GM21381 (cell line): ENCODE measurements around the gene RPL13A.

Source experiments
- ATAC-seq: cut with Tn5 transposase; IDR thresholded peaks from one replicate; pipeline ENCODE4 v1.9.1; 2021; ENCODE audit warnings: mild to moderate bottlenecking, moderate library complexity; ENCODE audit not compliant: unreplicated experiment

RPL13A gene

DNA sequence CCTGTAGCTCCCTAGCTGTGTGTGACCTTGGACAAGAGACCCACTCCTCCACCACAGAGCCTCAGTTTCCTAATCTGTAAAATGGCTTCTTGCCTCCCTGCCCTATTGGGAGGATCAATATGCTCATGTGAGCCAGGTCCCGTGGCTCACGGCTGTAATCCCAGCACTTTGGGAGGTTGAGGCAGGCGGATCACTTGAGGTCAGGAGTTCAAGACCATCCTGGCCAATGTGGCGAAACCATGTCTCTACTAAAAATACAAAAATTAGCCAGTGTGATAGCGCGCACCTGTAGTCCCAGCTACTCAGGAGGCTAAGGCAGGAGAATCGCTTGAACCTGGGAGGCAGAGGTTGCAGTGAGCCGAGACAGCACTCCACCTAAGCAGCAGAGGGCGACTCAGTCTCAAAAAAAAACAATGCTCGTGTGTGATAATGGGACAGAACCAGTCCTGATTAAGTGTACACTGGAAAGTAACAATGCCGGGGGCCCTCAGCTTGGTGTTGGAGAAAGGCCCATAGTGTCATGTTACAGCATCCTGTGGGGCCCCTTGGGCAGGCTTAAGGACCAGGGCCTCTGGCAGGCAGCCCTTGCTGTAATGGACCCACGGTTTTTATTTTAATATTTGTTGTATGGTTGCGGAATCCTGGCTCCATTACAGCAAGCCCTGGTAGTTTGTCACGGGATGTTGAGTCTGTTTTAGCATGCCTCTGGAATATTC is 15.6 kb downstream of the RPL13A start:
- ATAC-seq = no peak

DNA sequence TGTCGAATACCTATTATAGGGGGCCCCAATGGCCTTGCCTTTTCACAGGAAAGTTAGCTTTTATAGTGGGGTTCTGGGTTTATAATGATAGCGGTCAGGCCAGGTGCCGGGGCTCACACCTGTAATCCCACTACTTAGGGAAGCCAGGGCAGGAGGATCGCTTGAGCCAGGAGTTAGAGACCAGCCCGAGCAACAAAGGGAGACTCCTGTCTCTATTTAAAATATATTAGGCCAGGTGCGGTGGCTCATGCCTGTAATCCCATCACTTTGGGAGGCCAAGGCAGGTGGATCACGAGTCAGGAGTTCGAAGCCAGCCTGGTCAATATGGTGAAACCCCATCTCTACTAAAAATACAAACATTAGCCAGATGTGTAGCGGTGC is 16.2 kb downstream of the RPL13A start:
- no peak for ATAC-seq

DNA sequence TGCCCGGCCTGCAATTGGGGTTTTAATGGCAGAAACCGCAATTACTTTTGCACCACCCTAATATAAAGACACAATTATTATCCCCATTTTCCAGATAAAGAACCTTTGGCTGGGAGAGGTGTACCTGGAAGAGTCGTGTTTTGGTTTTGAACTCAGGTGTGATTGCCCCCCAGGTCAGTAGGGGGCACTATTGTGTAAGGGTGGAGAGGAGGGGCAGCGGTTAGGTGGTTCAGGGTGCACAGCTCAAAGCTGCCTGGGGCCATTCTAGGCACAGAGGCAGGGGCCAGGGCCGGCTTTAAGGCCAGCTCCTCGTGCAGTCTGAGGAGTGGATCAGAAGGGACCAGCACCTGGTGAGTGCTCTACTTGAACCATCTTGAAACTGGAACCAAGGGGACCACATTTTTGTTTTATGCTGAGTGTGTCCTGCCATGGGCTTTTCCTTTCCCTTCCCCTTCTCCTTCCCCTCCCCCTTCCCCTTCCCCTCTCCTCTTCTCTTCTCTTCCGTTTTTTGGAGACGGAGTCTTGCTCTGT is 19.2 kb downstream of the RPL13A start:
- no peak for ATAC-seq

DNA sequence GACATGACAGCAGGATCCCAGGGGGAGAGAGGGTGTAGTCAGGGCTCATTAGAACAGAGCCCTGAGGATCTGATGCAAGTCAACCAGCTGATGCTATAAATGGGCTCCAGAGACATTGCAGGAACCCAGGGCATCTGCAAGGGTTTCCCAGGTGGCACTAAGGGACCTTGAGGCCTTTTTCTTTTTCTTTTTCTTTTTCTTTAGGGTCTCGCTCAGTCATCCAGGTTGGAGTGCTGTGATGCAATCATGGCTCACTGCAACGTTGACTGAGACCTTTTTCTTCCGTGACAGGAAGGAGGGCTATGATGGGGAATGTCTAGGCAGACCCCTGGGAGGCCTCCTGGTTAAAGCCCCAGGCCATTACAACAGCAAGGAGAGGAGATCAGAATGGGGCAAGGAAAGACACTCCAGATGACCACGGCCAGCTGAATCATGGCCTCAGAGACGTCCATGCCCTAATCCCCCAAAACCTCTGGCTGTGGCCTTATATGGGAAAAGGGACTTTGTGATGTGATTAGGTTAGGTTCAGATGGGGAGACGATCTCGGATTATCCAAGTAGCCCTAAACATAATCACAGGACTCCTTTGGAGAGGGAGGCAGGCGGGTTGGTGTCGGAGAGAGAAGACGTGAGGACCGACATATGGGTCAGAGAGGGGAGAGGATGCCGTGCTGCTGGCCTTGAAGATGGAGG is 20.5 kb downstream of the RPL13A start:
- ATAC-seq = no peak

DNA sequence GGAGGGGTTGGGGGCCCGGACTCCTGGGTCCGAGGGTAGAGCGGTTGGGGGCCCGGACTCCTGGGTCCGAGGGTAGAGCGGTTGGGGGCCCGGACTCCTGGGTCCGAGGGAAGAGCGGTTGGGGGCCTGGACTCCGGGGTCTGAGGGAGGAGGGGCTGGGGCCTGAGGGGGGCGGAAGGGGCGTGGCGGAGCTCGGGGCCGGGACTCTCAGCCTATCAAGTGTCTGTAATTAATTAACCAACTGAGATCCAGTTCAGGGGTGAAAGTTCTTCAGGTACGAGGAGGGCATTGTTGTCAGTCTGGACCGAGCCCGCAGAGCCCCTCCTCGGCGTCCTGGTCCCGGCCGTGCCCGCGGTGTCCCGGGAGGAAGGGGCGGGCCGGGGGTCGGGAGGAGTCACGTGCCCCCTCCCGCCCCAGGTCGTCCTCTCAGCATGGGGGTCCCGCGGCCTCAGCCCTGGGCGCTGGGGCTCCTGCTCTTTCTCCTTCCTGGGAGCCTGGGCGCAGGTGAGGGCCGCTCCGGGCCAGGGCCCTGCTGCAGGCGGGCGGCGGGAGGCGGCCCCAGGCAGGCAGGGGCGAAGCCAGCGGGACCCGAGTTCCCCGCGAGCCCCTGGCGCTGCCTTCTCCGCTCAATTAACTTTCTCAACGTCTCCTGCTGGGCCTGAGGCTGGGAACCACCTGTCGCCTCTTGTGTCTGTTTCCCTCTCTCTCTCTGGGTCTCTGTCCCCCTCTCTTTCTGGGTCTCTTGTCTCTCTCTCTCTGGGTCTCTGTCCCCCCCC is 25.8 kb downstream of the RPL13A start:
- ATAC-seq = no peak

DNA sequence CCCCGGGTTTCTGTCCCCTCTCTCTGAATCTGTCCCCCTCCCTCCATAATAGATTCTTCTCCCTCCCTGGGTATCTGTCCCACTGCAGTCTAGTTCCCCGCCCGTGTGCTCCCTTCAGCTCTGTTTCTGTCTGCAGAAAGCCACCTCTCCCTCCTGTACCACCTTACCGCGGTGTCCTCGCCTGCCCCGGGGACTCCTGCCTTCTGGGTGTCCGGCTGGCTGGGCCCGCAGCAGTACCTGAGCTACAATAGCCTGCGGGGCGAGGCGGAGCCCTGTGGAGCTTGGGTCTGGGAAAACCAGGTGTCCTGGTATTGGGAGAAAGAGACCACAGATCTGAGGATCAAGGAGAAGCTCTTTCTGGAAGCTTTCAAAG is 26.3 kb downstream of the RPL13A start:
- no peak for ATAC-seq

DNA sequence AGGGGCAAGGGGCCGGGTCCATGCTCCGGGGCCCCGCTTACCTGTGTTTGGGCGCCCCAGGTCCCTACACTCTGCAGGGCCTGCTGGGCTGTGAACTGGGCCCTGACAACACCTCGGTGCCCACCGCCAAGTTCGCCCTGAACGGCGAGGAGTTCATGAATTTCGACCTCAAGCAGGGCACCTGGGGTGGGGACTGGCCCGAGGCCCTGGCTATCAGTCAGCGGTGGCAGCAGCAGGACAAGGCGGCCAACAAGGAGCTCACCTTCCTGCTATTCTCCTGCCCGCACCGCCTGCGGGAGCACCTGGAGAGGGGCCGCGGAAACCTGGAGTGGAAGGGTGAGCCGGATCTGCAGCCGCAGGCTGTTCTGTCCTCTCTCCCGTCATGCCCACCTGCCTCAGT is 26.7 kb downstream of the RPL13A start:
- no peak for ATAC-seq

DNA sequence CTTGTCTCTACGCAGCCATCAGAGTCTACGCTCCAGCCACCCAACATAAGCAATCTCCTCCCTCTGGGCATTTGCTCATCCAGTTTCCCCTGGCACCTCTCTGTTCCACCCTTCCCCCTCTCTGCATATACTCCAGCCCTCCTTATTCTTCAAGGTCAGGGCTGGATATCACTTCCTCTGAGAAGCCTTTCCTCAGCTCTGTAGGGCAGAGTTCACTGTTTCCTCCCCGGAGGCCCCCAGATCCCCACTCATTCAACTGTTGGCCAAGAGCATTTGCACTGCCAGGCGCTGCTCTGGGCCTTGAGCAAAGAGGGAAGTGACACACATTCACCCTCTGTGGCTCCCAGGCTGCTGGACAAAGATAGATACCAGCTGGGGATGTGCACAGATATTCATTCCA is 28.4 kb downstream of the RPL13A start:
- no peak for ATAC-seq

DNA sequence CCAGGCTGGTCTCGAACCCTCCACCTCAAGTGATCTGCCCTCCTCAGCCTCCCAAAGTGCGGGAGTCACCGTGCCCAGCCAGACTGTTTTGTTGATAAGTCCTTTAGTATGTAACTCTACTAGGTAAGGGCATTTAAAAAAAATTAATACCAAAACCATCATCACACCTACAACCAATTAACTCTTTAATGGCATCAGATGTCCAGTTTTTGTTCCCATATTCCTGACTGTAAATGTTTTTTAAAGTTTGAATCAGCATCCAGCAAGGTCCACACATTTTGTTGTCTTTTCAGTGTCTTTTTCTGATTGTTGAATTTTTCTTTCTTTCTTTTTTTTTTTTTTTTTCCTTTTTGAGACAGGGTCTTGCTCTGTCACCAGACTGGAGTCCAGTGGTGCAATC is 30.6 kb downstream of the RPL13A start:
- no peak for ATAC-seq

DNA sequence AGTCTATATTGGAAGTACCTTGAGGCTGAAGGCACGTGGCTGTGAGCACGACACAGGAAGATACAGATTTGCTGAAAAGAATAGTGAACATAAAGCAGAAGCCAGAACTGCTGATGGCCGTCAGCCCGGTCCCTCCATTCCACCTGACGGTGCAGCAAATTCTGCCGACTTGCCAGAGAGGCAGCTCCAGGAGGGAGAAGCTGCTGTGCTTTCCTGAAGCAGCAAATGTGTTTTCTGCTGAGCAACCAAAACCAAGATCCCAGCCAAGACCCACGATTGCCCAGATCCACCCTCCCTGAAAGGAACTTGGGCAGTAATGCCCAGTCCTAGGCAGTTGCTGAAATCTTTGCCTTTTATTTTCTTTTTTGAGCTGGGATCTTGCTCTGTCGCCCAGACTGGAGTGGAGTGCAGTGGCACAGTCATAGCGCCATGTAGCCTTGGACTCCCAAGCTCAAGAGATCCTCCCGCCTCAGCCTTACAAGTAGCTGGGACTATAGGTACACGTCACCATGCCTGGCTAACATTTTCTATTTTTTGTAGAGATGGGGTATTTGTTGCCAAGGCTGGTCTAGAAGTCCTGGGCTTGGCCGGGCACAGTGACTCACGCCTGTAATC is 33.4 kb downstream of the RPL13A start:
- no peak for ATAC-seq

DNA sequence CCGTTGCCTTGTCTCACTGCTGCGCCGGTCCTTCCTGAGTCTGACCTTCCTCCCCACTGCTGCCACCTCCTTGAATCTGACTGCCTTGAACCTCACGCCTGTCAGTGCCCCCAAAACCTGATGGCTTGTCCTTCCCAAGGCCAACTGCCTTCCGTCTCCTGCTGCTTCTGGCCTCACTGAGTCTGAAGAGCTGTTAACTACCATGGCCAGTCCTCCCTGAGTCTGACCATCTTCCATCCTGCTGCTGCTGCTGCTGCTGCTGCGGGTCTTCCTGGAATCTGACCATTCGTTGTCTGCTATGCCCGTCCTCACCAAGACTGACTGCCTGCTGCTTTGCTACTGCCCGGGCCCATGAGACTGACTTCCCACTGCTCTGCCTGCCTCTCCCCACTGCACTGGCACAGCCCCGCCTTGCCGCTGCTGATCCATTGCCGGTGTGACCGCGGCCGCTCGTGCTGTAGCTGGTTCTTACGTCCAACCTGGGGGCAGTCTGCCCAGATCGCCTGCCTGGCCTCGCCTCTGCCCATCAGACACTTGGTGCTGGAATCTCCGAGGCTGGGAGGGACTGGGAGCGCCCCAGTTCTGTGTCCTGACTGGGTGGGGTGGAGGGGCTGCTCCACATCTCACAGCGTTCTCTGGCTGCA is 37.5 kb downstream of the RPL13A start:
- no peak for ATAC-seq

DNA sequence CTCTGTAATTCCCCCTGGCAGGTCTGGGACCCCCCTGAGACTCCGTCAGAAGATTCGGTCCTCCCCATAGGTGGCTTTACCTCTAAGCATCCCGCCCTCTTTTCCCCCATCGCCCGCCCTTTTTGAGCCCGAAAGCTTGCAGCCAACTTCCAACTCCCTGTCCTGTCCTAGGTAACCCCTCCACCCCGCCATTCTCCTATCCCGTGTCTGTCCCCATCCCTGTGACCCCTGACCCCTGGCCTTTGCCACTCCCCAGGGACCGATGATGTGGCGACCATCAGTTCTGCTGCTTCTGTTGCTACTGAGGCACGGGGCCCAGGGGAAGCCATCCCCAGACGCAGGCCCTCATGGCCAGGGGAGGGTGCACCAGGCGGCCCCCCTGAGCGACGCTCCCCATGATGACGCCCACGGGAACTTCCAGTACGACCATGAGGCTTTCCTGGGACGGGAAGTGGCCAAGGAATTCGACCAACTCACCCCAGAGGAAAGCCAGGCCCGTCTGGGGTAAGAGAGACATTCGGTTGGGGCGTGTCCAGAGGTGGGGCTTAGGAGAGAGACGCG is 40.9 kb downstream of the RPL13A start:
- peak; percentile 14 for ATAC-seq

DNA sequence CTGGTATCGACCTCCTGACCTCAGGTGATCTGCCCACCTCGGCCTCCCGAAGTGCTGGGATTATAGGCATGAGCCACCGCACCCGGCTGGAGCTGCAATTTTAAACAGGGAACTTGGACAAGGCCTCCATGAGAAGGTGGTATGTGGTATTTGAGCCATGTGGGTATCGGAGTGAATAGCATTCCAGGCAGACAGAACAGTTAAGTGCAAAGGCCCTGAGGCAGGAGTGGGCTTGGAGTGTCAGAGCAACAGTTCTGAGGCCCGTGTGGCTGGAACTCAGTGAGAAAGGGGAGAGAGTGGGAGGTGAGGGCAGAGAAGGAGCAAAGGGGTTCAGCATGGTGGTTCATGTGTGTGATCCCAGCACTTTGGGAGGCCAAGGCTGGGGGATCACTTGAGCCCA is 43.3 kb downstream of the RPL13A start:
- ATAC-seq = no peak

DNA sequence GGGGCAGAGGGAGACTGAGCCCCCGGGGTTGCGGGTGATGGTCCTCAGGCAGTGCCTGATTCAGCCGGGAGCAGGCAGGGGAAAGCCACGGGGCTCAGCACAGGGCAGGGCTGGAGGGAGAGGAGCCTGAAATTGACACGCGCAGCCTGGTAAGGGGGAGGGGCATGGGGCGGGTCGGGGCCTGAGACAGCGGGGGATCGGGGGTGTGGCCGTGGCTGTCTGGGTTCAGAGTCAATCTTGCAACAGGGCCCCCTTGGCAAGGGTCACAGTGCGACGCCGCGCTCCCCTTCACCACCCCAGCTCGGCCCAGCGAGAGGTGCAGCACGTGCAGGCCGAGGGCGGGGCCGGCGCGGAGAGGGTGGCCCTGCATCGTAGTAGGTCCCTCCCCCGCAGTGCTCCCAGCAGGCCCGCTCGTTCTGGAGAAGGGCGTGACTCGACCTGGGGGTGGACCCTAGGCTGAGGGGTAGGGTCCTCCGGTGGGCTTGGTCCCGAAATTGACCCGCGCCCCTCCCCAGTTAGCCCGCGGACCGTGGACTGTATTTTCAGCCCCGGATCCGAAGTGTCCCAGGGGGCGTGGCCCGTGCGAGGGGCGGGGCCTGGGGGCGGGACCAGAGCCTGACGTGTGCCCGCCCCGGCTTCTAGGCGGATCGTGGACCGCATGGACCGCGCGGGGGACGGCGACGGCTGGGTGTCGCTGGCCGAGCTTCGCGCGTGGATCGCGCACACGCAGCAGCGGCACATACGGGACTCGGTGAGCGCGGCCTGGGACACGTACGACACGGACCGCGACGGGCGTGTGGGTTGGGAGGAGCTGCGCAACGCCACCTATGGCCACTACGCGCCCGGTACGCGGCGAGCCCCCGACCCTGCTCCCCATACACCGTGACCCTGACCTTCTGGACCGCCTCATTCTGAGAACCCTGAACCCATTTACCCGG is 46.4 kb downstream of the RPL13A start:
- peak; percentile 60 for ATAC-seq

DNA sequence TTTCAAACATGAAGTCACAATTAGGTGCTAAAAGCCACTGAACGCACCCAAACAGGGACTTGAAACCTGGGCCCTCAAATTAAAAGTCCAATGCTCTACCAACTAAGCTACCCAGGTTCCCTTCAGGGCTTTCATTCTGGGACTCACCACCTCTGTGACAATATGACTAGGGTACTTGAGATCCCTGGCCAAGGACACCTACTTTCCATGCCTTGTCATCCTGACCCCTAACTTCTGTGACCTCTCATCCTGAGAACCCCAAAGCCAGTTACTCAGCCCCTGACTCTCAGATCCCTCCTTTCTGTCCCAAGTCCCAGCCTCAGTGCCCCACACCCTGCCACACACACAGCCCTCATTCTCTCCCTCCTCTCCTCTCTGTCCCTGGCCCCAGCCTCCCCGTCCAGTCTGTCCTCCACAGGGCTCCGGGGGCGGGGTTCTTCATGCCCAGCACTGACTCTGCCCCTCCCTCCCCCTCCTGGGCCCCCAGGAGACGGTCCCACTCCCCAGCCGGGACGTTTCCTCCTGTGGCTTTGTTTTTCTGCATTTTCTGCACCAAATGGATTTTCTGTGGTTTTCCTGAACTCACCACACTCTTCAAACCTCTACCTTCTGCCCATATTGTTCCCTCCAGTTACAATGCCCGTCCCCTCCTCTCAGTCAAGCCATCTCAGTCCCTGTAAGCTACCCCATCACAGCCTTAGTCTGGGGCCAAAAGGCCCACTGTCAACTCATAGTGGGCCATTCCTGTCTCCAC is 47.4 kb downstream of the RPL13A start:
- no peak for ATAC-seq

DNA sequence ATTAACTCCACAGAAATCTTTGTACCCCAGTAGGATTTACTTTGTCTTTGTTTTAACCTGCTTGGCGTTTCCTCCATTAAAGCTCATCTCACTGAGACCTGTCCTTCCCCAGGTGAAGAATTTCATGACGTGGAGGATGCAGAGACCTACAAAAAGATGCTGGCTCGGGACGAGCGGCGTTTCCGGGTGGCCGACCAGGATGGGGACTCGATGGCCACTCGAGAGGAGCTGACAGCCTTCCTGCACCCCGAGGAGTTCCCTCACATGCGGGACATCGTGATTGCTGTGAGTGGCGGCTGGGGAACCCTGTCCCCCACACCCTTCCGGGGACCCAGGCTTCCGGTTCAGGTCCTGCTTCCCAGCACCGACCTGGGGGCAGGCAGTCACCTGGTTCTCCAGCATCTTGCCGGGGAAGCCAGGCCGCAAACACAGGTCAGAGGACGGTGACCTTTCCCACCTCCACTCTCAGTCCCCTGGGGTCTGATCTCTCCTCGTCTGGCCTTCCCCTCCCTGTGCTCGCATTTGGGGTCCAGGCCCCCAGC is 49.6 kb downstream of the RPL13A start:
- no peak for ATAC-seq

DNA sequence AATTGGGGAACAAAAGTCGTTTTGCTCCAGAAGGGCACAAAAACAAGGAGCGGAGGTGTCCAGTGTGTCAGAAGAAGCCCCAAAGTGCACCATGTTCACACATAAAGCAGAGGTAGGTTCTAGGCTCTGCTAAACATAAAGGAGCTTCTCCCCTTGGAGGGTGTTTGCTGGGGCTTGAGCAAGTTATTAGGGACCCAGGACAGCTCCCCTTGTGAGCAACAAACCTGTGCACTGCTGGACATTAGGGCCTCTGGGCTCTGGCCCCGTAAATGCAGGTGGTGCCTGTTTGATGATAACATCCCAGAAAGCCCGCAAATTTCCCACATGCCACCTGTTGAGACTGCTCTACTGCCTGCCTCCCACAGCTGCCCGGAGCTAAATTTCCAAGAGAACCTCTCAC is 51.2 kb downstream of the RPL13A start:
- ATAC-seq = no peak

DNA sequence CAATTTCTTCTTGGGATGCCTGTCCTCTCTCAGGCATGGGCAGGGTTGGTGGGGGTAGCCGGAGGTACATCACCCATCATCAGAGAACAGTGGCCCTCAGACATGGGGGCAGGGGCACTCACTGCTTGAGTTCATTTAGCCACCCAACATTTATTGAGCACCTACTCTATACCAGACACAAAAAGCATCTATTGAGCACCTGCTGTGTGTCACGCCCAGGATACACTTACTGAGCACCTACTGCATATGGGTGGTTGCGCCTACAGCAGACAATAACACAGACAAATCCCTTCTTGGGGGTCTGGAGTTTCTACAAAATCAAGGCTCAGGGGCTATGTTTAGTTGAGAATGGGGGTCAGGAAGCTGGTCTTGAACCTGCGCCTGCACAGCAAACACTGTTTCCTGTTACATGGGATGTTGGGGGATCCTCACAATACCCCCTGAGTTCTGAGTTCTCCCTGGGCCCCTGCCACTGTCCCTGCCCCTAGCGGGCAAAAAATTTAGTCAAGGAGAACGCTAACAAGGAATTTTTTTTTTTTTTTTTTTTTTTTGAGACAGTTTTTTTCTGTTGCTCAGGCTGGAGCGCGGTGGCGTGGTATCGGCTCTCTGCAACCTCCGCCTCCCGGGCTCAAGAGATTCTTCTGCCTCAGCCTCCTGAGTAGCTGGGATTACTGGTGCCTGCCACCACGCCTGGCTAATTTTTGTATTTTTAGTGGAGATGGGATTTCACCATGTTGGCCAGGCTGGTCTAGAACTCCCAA is 52.0 kb downstream of the RPL13A start:
- ATAC-seq = no peak
